Activated CD8-positive, alpha-beta T cell treated with anti-CD3 and anti-CD28 coated beads for 36 hours (primary cell): ENCODE measurements around the gene MAP2. TPM values are rescaled to one million over a fixed set of nuclear protein-coding genes. Genes with fewer than 3 reads are reported as not detected.

Source experiments
- ATAC-seq: fragments of 200-7000 bp; cut with Tn5 transposase; one replicate; pipeline ENCODE4 v1.10.0; 2021; ENCODE audit warnings: mild to moderate bottlenecking, moderate library complexity
- CTCF ChIA-PET: fragments of 350-600 bp; sonication (Branson Sonifier 250); formaldehyde crosslinking; loops from one replicate; lab custom pipeline; 2021; ENCODE audit warnings: antibody characterized with exemption; lab: Charles Lee
- POLR2A ChIA-PET: fragments of 350-600 bp; sonication (Branson Sonifier 250); formaldehyde crosslinking; loops from one replicate; lab custom pipeline; 2021; ENCODE audit warnings: antibody characterized with exemption; lab: Charles Lee
- DNase-seq: peaks from one replicate; pipeline ENCODE4 v3.0.0-alpha.2; 2020
- H3K27ac Mint-ChIP-seq: one replicate; pipeline ENCODE4 v1.8.0; 2021; ENCODE audit warnings: mild to moderate bottlenecking, mixed read lengths
- H3K27me3 Mint-ChIP-seq: one replicate; pipeline ENCODE4 v1.8.0; 2021; ENCODE audit warnings: mixed read lengths
- H3K36me3 Mint-ChIP-seq: one replicate; pipeline ENCODE4 v1.8.0; 2021; ENCODE audit warnings: low read depth, mixed read lengths
- H3K4me1 Mint-ChIP-seq: one replicate; pipeline ENCODE4 v1.8.0; 2021; ENCODE audit warnings: low read depth, mixed read lengths
- H3K4me3 Mint-ChIP-seq: one replicate; pipeline ENCODE4 v1.8.0; 2021; ENCODE audit warnings: mild to moderate bottlenecking, moderate library complexity, mixed read lengths
- H3K9me3 Mint-ChIP-seq: one replicate; pipeline ENCODE4 v1.8.0; 2021; ENCODE audit warnings: mixed read lengths
- intact Hi-C: fragments of 100-400 bp; cut with micrococcal nuclease; formaldehyde crosslinking; loops from one replicate; pipeline ENCODE4 v1.10.0; 2022
- total RNA-seq, 2 experiments: library from RNA; stranded (reverse); gene quantifications; one replicate each; pipeline ENCODE4 v1.2.3, GENCODE V29; 2021
- TF ChIP-seq, protein P1 (sequence below): fragments of 200-600 bp; IDR thresholded peaks from one replicate; pipeline ENCODE4 v1.8.0; 2022; ENCODE audit warnings: antibody characterized with exemption, mild to moderate bottlenecking

Gene MAP2
- total RNA-seq, 2 experiments from 2014 or later, result not detected

GRCh38 chr2:209636076-209636475 lies 212.2 kb downstream of the MAP2 start:
- intact Hi-C loops, result no loop called here

GRCh38 chr2:209637293-209637692 lies 213.4 kb downstream of the MAP2 start:
- DNase-seq, result no peak
- intact Hi-C loops, result no loop called here
- ChIA-PET CTCF (no interaction called here), POLR2A (no interaction called here)
- TF ChIP-seq, protein P1, sequence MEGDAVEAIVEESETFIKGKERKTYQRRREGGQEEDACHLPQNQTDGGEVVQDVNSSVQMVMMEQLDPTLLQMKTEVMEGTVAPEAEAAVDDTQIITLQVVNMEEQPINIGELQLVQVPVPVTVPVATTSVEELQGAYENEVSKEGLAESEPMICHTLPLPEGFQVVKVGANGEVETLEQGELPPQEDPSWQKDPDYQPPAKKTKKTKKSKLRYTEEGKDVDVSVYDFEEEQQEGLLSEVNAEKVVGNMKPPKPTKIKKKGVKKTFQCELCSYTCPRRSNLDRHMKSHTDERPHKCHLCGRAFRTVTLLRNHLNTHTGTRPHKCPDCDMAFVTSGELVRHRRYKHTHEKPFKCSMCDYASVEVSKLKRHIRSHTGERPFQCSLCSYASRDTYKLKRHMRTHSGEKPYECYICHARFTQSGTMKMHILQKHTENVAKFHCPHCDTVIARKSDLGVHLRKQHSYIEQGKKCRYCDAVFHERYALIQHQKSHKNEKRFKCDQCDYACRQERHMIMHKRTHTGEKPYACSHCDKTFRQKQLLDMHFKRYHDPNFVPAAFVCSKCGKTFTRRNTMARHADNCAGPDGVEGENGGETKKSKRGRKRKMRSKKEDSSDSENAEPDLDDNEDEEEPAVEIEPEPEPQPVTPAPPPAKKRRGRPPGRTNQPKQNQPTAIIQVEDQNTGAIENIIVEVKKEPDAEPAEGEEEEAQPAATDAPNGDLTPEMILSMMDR, result no peak
- Mint-ChIP-seq H3K27me3 (peaks cover 3% of the 10 kb centered on the region), H3K4me1 (no peaks in the 10 kb centered on the region), H3K4me3 (no peak overlapping the region), H3K27ac (no peak overlapping the region), H3K36me3 (no peaks in the 10 kb centered on the region), H3K9me3 (peaks cover 2% of the 10 kb centered on the region)
- no peak for ATAC-seq

More at GRCh38 chr2:209636076-209636475, 212.2 kb downstream of the MAP2 start:
- CTCF ChIA-PET, result no interaction called here
- ATAC-seq, result no peak
- Mint-ChIP-seq H3K4me1 (no peaks in the 10 kb centered on the region), H3K9me3 (peaks cover 2% of the 10 kb centered on the region), H3K36me3 (no peaks in the 10 kb centered on the region), H3K27me3 (peaks cover 3% of the 10 kb centered on the region), H3K27ac (no peak overlapping the region), H3K4me3 (no peak overlapping the region)
- TF ChIP-seq, protein P1, result no peak
- DNase-seq, result no peak
- POLR2A ChIA-PET, result no interaction called here

GRCh38 chr2:209638346-209638745 lies 214.5 kb downstream of the MAP2 start:
- ChIA-PET CTCF (no interaction called here), POLR2A (no interaction called here)
- Mint-ChIP-seq H3K4me3 (no peak overlapping the region), H3K27me3 (peaks cover 3% of the 10 kb centered on the region), H3K9me3 (peaks cover 2% of the 10 kb centered on the region), H3K4me1 (no peaks in the 10 kb centered on the region), H3K27ac (no peak overlapping the region), H3K36me3 (no peaks in the 10 kb centered on the region)
- DNase-seq (no peak), ATAC-seq (no peak)
- TF ChIP-seq, protein P1, result no peak
- intact Hi-C loops, result no loop called here

DNA sequence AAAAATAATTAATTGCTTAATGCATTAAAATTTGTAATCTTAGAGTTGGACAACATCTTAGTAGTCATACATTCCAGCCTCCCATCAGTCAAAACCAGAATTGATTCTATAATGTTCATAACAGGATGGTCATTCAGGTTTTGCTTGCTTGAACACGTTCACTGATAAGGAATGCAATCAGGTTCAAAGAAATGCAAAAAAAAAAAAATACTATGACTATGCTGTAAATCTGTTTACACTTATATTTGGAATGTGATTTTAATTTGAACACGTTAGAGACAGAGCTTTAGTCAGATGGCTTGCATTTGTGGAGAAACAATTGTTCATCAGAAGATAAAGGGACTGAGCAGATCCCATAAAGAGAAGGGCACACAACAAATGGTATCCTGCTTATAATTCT lies 216.5 kb downstream of the MAP2 start:
- H3K27me3 Mint-ChIP-seq, result peaks cover 4% of the 10 kb centered on the region
- TF ChIP-seq, protein P1, result no peak
- ATAC-seq, result no peak
- ChIA-PET CTCF (no interaction called here), POLR2A (no interaction called here)
- H3K27ac Mint-ChIP-seq, result no peak overlapping the region
- DNase-seq, result no peak
- H3K9me3 Mint-ChIP-seq, result peaks cover 2% of the 10 kb centered on the region
- no peak overlapping the region for H3K4me3 Mint-ChIP-seq
- H3K36me3 Mint-ChIP-seq, result no peaks in the 10 kb centered on the region
- H3K4me1 Mint-ChIP-seq, result no peaks in the 10 kb centered on the region
- intact Hi-C loops, result no loop called here

DNA sequence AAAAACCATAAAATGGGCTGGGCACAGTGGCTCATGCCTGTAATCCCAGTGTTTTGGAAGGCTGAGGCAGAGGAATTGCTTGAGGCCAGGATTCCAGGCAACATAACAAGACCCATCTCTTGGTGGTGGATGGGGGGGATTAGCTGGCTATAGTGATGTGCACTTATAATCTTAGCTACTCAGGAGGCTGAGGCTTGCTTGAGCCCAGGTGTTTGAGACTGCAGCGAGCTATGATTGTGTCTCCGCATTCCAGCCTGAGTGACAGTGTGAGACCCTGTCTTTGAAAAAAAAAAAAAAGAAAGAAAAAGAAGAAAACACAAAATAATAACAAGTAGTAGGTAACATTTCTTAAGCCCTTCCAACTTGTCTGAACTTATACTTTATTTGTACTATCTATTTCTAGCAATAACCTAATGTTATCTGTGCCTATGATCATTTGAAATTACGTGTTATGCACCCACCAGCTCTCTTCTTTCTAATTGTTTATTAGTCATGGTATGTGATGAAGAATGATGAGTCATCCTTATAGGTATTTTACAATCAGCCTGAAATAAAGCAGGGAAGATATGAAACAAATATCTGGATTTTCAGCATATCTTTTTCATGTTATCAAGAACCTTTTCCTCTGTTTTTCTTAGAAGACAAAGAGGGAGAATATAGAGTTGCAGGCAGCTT lies 218.4 kb downstream of the MAP2 start:
- Mint-ChIP-seq H3K4me1 (no peaks in the 10 kb centered on the region), H3K4me3 (no peak overlapping the region), H3K27ac (no peak overlapping the region), H3K27me3 (peaks cover 4% of the 10 kb centered on the region), H3K9me3 (peaks cover 2% of the 10 kb centered on the region), H3K36me3 (no peaks in the 10 kb centered on the region)
- POLR2A ChIA-PET, result no interaction called here
- TF ChIP-seq, protein P1, result no peak
- intact Hi-C loops, result no loop called here
- ATAC-seq (no peak), DNase-seq (no peak)
- CTCF ChIA-PET, result no interaction called here
